ENCODE data around the gene CYBRD1. TPM values are rescaled to one million over a fixed set of nuclear protein-coding genes. Genes with fewer than 3 reads are reported as not detected.
"Not testable (repeated sequence)": the region's sequence is repeated elsewhere in the genome, so short reads cannot be mapped to it uniquely, and the experiment has no call there.

CYBRD1 gene
- total and polyA plus RNA-seq, 8 donors, result 72.8 to 116 (median 88.1) TPM

GRCh38 chr2:171529914-171530313, 7.6 kb downstream of the CYBRD1 start:
- H3K27me3 ChIP-seq, result no peaks in the 10 kb centered on the region

GRCh38 chr2:171530378-171530777, 8.1 kb downstream of the CYBRD1 start:
- peak; percentile 59 for ATAC-seq
- H3K4me1 ChIP-seq, result peaks cover 7 to 16% of the 10 kb centered on the region in 2 donors
- no peak overlapping the region for H3K27ac ChIP-seq
- no peaks in the 10 kb centered on the region for H3K27me3 ChIP-seq
- no peak overlapping the region for H3K4me3 ChIP-seq
- intact Hi-C loops (cut with DNase I), result no loop called here
- no peaks in the 10 kb centered on the region for H3K9me3 ChIP-seq
- no peaks in the 10 kb centered on the region for H3K36me3 ChIP-seq
- TF ChIP-seq, protein P1, sequence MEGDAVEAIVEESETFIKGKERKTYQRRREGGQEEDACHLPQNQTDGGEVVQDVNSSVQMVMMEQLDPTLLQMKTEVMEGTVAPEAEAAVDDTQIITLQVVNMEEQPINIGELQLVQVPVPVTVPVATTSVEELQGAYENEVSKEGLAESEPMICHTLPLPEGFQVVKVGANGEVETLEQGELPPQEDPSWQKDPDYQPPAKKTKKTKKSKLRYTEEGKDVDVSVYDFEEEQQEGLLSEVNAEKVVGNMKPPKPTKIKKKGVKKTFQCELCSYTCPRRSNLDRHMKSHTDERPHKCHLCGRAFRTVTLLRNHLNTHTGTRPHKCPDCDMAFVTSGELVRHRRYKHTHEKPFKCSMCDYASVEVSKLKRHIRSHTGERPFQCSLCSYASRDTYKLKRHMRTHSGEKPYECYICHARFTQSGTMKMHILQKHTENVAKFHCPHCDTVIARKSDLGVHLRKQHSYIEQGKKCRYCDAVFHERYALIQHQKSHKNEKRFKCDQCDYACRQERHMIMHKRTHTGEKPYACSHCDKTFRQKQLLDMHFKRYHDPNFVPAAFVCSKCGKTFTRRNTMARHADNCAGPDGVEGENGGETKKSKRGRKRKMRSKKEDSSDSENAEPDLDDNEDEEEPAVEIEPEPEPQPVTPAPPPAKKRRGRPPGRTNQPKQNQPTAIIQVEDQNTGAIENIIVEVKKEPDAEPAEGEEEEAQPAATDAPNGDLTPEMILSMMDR (IDR thresholded peaks at IDR 0.05), result no peak
- no peak for DNase-seq

More at GRCh38 chr2:171529914-171530313, 7.6 kb downstream of the CYBRD1 start:
- ATAC-seq (peak; percentile 5), DNase-seq (no peak)
- no peaks in the 10 kb centered on the region for H3K36me3 ChIP-seq
- TF ChIP-seq, protein P1 (IDR thresholded peaks at IDR 0.05), result peak; percentile 28 to 59
- peaks cover 7 to 16% of the 10 kb centered on the region in 2 donors for H3K4me1 ChIP-seq
- H3K4me3 ChIP-seq, result no peak overlapping the region
- no peak overlapping the region for H3K27ac ChIP-seq
- intact Hi-C loops (cut with DNase I), result no loop called here
- H3K9me3 ChIP-seq, result no peaks in the 10 kb centered on the region

DNA sequence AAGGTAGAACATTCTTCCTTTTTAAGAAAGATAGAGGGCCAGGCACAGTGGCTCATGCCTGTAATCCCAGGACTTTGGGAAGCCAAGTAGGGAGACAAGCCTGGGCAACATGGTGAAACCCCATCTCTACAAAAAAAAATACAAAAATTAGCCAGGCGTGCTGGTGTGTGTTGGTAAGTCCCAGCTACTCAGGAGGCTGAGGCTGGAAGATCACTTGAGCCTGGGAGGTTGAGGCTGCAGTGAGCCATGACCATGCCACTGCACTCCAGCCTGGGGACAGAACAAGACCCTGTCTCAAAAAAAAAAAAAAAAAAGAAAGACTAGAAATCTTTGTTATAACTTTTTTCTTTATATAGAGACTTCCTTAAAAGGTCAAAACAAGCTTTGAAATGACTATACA, 8.6 kb downstream of the CYBRD1 start:
- Histone ChIP-seq H3K27ac (peak overlapping the region in 1 of 2 donors; percentile 57), H3K4me1 (peaks cover 7 to 16% of the 10 kb centered on the region in 2 donors)
- H3K9me3 ChIP-seq; DNase-seq; ATAC-seq; H3K4me3 ChIP-seq; H3K27me3 ChIP-seq; H3K36me3 ChIP-seq; intact Hi-C loops (cut with DNase I): not testable (repeated sequence)

GRCh38 chr2:171531291-171531690, 9.0 kb downstream of the CYBRD1 start:
- DNase-seq, result no peak
- peak; percentile 73 for ATAC-seq
- intact Hi-C loops (cut with DNase I), result no loop called here
- Histone ChIP-seq H3K4me3 (no peak overlapping the region), H3K27ac (peak overlapping the region in 1 of 2 donors; percentile 57), H3K4me1 (peaks cover 7 to 16% of the 10 kb centered on the region in 2 donors), H3K9me3 (no peaks in the 10 kb centered on the region), H3K36me3 (no peaks in the 10 kb centered on the region), H3K27me3 (no peaks in the 10 kb centered on the region)
- TF ChIP-seq, protein P1 (IDR thresholded peaks at IDR 0.05), result no peak

DNA sequence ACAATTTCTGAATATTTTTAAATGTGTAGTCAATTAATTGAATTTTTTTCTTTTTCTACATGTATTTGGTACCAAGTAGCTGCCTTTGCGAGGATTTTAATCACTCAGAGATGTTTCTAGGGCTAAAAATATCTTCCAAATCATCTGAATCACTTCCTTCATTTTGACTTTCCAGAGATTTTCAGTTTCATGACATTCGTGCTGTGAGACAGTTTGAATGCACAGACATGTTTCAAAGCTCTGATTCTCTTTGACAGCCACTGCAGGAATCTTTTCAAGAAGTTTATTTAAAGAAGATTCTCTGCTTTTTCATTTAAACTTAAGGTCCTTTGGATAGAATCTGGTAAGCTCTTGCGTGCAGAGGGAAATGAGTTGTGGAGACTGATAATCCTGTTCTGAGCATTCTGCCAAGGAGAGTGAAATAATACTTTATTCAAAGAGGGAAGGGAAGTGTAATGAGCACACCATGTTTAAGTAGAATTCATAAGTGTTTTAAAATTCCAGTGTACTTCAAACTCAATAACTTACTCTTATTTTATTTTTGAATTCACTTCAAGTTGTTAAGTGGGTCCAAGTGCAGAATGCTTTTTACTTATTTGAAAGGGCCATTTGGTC, 9.7 kb downstream of the CYBRD1 start:
- DNase-seq (no peak), ATAC-seq (peak; percentile 62)
- no peaks in the 10 kb centered on the region for H3K36me3 ChIP-seq
- no peak overlapping the region for H3K4me3 ChIP-seq
- H3K4me1 ChIP-seq, result peaks cover 7 to 14% of the 10 kb centered on the region in 2 donors
- intact Hi-C loops (cut with DNase I), result no loop called here
- no peaks in the 10 kb centered on the region for H3K27me3 ChIP-seq
- TF ChIP-seq, protein P1 (IDR thresholded peaks at IDR 0.05), result no peak
- peak overlapping the region in 1 of 2 donors; percentile 57 for H3K27ac ChIP-seq
- no peaks in the 10 kb centered on the region for H3K9me3 ChIP-seq

DNA sequence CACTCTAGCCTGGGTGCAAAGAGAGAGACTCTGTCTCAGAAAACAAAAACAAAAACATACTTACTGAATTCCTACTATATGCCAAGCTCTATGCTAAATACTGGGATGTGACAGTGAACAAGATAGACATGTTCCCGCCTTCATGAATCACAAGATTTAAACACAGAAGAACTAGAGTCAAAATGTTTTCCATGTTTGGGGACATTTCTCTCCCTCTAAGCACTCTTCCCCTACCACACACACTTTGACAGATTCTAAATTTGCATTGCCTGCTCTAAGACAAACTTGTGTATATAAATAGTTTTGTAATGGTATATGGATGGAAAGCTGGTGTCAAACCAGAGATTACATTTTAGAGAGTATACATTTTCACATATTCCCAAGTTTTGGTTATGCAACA, 11.1 kb downstream of the CYBRD1 start:
- DNase-seq (no peak), ATAC-seq (no peak)
- Histone ChIP-seq H3K9me3 (no peaks in the 10 kb centered on the region), H3K4me1 (peaks cover 7 to 13% of the 10 kb centered on the region in 2 donors), H3K36me3 (no peaks in the 10 kb centered on the region), H3K27me3 (no peaks in the 10 kb centered on the region), H3K27ac (no peak overlapping the region), H3K4me3 (no peak overlapping the region)
- intact Hi-C loops (cut with DNase I), result no loop called here
- TF ChIP-seq, protein P1 (IDR thresholded peaks at IDR 0.05), result no peak

- H3K27me3 ChIP-seq; H3K27ac ChIP-seq; H3K9me3 ChIP-seq; H3K4me3 ChIP-seq; intact Hi-C loops (cut with DNase I); H3K36me3 ChIP-seq; ATAC-seq; DNase-seq: not testable (repeated sequence)
- peaks cover 5 to 13% of the 10 kb centered on the region in 2 donors for H3K4me1 ChIP-seq
These were observed 13.3 kb downstream of the CYBRD1 start for GRCh38 chr2:171535528-171535927.

Measured in left lung (tissue), 10 donors.